Spleen (tissue), 11 donors: ENCODE results near the gene ABCG2. TPM values are rescaled to one million over a fixed set of nuclear protein-coding genes. Genes with fewer than 3 reads are reported as not detected.

Experiments used
- DNase-seq: peaks from one replicate; pipeline ENCODE4 v3.0.0-alpha.2; 2020
- H3K27ac ChIP-seq, 8 donors: fragments of 200-600 bp; sonication (generic) in 7 of 8; 1 replicate in 4 of 8; 2 replicates in 4 of 8; pipeline versions ENCODE4 v1.5.0 to v1.8.0; 2016 to 2021; ENCODE audit warnings: inconsistent platforms in 4 of 8, mild to moderate bottlenecking in 4 of 8, moderate library complexity in 1 of 8
- H3K27me3 ChIP-seq, 7 donors: fragments of 200-600 bp; sonication (generic) in 6 of 7; replicated peaks in 1 of 7; 1 replicate in 4 of 7; 2 replicates in 3 of 7; pipeline versions ENCODE4 v1.5.0 to v1.8.0; 2016 to 2021; ENCODE audit warnings: inconsistent platforms in 3 of 7, mild to moderate bottlenecking in 1 of 7
- H3K36me3 ChIP-seq, 6 donors: fragments of 200-600 bp; sonication (generic) in 5 of 6; 1 replicate in 4 of 6; 2 replicates in 2 of 6; pipeline versions ENCODE4 v1.5.0 to v1.8.0; 2016 to 2021; ENCODE audit warnings: inconsistent platforms in 2 of 6
- H3K4me1 ChIP-seq, 6 donors: fragments of 200-600 bp; sonication (generic) in 5 of 6; 1 replicate in 3 of 6; 2 replicates in 3 of 6; pipeline versions ENCODE4 v1.5.0 to v1.8.0; 2016 to 2021; ENCODE audit warnings: inconsistent platforms in 3 of 6
- H3K4me3 ChIP-seq, 8 donors: fragments of 200-600 bp; sonication (generic) in 7 of 8; 1 replicate in 4 of 8; 2 replicates in 4 of 8; pipeline versions ENCODE4 v1.5.0 to v1.8.0; 2016 to 2021; ENCODE audit warnings: inconsistent platforms in 4 of 8, mild to moderate bottlenecking in 4 of 8, moderate library complexity in 2 of 8
- H3K9me3 ChIP-seq, 8 donors: fragments of 200-600 bp; sonication (generic) in 7 of 8; 1 replicate in 4 of 8; 2 replicates in 4 of 8; pipeline versions ENCODE4 v1.5.0 to v1.8.0; 2016 to 2021; ENCODE audit warnings: inconsistent platforms in 4 of 8
- POLR2A ChIP-seq, 3 donors: fragments of 450-650 bp; IDR thresholded peaks; one replicate each; pipeline ENCODE4 v1.5.1; 2017; ENCODE audit warnings: antibody characterized with exemption in 3 of 3, mild to moderate bottlenecking in 1 of 3
- POLR2AphosphoS5 ChIP-seq, 3 donors: sonication (generic); formaldehyde crosslinking; IDR thresholded peaks; one replicate each; pipeline ENCODE4 v1.5.1; 2017; ENCODE audit warnings: antibody characterized with exemption in 3 of 3
- WGBS, 5 donors: extraction: QIAGEN DNeasy Blood & Tissue Kit in 3 of 5; methylation state at CpG; one replicate each; pipeline versions ENCODE4 v1.1.5 to v1.1.7; 2013 to 2018; 5-methylcytosine and 5-hydroxymethylcytosine counted together
- intact Hi-C: fragments of 100-400 bp; cut with DNase I; formaldehyde crosslinking; loops from one replicate; pipeline ENCODE4 v1.15.0; 2023; ENCODE audit warnings: low total_unique reads
- polyA plus RNA-seq, 3 donors: library from polyadenylated mRNA; stranded (reverse); fragments of 200-250 nt; gene quantifications; one replicate each; pipeline ENCODE4 v1.2.1, GENCODE V29; 2013
- total RNA-seq, 7 donors: library from RNA; depleted of rRNA in 3 of 7; stranded (reverse); fragments of >200 nt in 3 of 7; fragmentation: NEBNext Ultra II Directional in 4 of 7; extraction: Animal tissue kit (Norgen Biotek cat#: 25700) in 4 of 7; gene quantifications; one replicate each; pipeline versions ENCODE4 v1.1.0 to v1.2.1, GENCODE V29; 2016 to 2021
- TF ChIP-seq, protein P1 (sequence below), 11 experiments: fragments of 200-600 bp in 7 of 11; fragments of 450-650 bp in 4 of 11; sonication (generic) in 4 of 11; IDR thresholded peaks in 8 of 11; conservative IDR thresholded peaks in 3 of 11; 1 replicate in 7 of 11; 2 replicates in 4 of 11; pipeline versions ENCODE4 v1.4.0 to v1.8.0; 2016 to 2021; ENCODE audit warnings: antibody characterized with exemption in 11 of 11, inconsistent platforms in 4 of 11, mild to moderate bottlenecking in 1 of 11
- donor health status: healthy with polysubstance abuse.
- donor health status: DM: no; HTN: no; CAD: no; lungs with moderate emphysema.
- donor health status: DM: no; HTN: no; CAD: no.
- donor health status: Bipolar disorder and iron deficiency.
- donor health status: healthy.
- donor health status: DM: no; HTN: no; CAD: no.
- donor health status: DM: yes; HTN: yes; CAD: no.

The ABCG2 gene
- total and polyA plus RNA-seq, 10 donors: 0.12 to 3.0 (median 1.4) TPM

DNA sequence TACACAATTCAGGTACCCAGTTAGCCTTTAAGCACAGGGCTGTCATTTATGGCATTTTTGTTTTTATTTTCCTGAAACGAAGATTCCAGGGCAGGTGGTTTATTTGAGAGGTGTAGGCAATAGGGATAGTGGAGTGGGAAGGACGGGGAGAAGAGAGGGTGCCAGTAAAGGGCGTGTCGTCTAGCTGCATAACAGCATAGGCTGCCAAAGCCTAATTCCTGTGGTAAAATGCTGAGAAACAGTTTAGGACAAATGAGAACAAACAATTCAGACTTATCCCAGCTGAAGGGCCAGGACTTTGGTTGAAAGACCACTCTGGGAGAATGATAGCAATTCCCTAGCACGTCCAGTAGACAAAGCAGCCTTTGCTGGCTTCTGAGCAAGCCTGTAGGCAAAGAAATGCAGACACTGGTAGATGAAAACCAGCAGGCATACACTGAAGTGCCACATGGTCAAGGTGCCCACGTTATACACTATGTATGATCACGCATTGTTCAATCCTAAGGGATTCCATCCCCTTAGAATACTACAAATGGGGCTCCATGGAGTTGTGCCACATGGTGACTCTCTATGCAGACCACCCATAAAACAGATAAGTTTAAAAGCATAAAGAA is 80.4 kb downstream of the ABCG2 start:
- Histone ChIP-seq H3K36me3 (peaks cover 0 to 56% (median 19%) of the 10 kb centered on the region in 6 donors), H3K27ac (no peak overlapping the region), H3K4me1 (no peaks in the 10 kb centered on the region), H3K27me3 (no peaks in the 10 kb centered on the region), H3K9me3 (no peaks in the 10 kb centered on the region), H3K4me3 (no peak overlapping the region)
- intact Hi-C loops: no loop called here
- 92 to 96% (median 95%) methylated on average over 7 of the region's 7 CpGs for WGBS, 5 donors
- DNase-seq: no peak
- no peak for TF ChIP-seq POLR2AphosphoS5 (IDR thresholded peaks at IDR 0.05)
- no peak for TF ChIP-seq POLR2A (IDR thresholded peaks at IDR 0.05)
- TF ChIP-seq, protein P1, sequence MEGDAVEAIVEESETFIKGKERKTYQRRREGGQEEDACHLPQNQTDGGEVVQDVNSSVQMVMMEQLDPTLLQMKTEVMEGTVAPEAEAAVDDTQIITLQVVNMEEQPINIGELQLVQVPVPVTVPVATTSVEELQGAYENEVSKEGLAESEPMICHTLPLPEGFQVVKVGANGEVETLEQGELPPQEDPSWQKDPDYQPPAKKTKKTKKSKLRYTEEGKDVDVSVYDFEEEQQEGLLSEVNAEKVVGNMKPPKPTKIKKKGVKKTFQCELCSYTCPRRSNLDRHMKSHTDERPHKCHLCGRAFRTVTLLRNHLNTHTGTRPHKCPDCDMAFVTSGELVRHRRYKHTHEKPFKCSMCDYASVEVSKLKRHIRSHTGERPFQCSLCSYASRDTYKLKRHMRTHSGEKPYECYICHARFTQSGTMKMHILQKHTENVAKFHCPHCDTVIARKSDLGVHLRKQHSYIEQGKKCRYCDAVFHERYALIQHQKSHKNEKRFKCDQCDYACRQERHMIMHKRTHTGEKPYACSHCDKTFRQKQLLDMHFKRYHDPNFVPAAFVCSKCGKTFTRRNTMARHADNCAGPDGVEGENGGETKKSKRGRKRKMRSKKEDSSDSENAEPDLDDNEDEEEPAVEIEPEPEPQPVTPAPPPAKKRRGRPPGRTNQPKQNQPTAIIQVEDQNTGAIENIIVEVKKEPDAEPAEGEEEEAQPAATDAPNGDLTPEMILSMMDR (IDR thresholded peaks at IDR 0.05 in 8 of 11, conservative IDR thresholded peaks at IDR 0.05 in 3 of 11): no peak

DNA sequence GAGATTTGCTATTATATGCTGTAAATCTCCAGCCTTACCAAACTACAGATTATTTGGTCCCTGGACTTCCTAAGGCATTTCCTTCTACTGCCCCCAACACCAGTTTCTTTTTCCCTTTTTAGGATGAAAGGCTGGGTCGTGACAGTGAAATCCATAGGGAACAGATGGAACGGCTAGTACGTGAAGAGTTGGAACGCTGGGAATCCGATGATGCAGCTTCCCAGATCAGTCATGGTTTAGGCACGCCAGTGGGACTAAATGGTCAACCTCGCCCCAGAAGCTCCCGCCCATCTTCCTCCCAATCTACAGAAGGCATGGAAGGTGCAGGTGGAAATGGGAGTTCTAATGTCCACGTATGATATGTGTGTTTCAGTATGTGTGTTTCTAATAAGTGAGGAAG is 83.1 kb downstream of the ABCG2 start:
- Histone ChIP-seq H3K27ac (no peak overlapping the region), H3K9me3 (peaks cover 0 to 20% (median 14%) of the 10 kb centered on the region in 8 donors), H3K4me3 (no peak overlapping the region), H3K4me1 (no peaks in the 10 kb centered on the region), H3K36me3 (peaks cover 0 to 83% (median 37%) of the 10 kb centered on the region in 6 donors), H3K27me3 (no peaks in the 10 kb centered on the region)
- WGBS, 5 donors: 95 to 97% (median 97%) methylated on average over 9 of the region's 9 CpGs
- TF ChIP-seq POLR2A (IDR thresholded peaks at IDR 0.05) (no peak), POLR2AphosphoS5 (IDR thresholded peaks at IDR 0.05) (no peak)
- TF ChIP-seq, protein P1 (IDR thresholded peaks at IDR 0.05 in 8 of 11, conservative IDR thresholded peaks at IDR 0.05 in 3 of 11): no peak
- intact Hi-C loops: no loop called here
- no peak for DNase-seq

DNA sequence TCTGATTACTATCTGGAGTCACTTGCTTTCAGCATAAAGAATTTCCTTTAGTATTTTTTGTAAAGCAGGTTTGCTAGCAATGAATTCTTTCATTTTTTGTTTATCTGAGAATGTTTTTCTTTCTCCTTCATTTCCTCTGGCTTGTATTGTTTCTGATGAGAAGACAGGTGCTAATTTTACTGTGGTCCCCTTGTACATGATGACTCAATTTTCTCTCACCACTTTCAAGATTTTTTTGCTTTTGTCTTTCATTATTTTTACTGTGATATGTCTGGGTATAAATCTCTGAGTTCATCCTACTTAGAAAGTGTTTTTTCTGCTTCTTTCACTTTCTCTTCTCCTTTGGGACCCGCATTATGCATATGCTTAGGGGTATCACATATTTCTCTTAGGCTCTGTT is 88.4 kb downstream of the ABCG2 start:
- Histone ChIP-seq H3K4me3 (no peak overlapping the region), H3K27me3 (no peaks in the 10 kb centered on the region), H3K4me1 (no peaks in the 10 kb centered on the region), H3K36me3 (peaks cover 0 to 100% (median 57%) of the 10 kb centered on the region in 6 donors), H3K27ac (no peak overlapping the region), H3K9me3 (peaks cover 3 to 37% (median 27%) of the 10 kb centered on the region in 8 donors)
- WGBS, 5 donors: 85 to 95% (median 91%) methylated on average over 1 of the region's 1 CpG
- intact Hi-C loops: no loop called here
- TF ChIP-seq POLR2A (IDR thresholded peaks at IDR 0.05): no peak
- TF ChIP-seq, protein P1 (IDR thresholded peaks at IDR 0.05 in 8 of 11, conservative IDR thresholded peaks at IDR 0.05 in 3 of 11): no peak
- no peak for TF ChIP-seq POLR2AphosphoS5 (IDR thresholded peaks at IDR 0.05)
- DNase-seq: no peak

DNA sequence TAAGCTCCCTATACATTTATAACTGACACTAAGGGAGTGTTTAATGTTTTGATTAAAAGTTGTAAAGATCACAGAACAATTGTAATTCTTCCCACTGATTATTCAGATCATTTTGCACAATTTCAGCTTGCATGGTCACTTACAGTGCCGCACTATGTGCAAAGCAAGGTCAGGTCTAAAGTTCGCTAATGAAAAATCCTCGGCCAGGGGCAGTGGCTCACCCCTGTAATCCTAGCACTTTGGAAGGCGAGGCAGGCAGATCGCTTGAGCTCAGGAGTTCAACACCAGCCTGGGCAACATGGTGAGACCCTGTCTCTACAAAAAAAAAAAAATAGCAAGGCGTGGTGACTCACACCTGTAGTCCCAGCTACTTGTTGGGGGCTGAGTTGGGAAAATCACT is 94.0 kb downstream of the ABCG2 start:
- Histone ChIP-seq H3K9me3 (peaks cover 0 to 16% (median 13%) of the 10 kb centered on the region in 8 donors), H3K27ac (no peak overlapping the region), H3K4me1 (peaks cover 0 to 6% (median 2%) of the 10 kb centered on the region in 6 donors), H3K4me3 (no peak overlapping the region), H3K27me3 (no peaks in the 10 kb centered on the region), H3K36me3 (peaks cover 0 to 69% (median 36%) of the 10 kb centered on the region in 6 donors)
- TF ChIP-seq POLR2A (IDR thresholded peaks at IDR 0.05): no peak
- TF ChIP-seq, protein P1 (IDR thresholded peaks at IDR 0.05 in 8 of 11, conservative IDR thresholded peaks at IDR 0.05 in 3 of 11): no peak
- TF ChIP-seq POLR2AphosphoS5 (IDR thresholded peaks at IDR 0.05): no peak
- WGBS, 5 donors: 78 to 96% (median 89%) methylated on average over 6 of the region's 6 CpGs
- intact Hi-C loops: no loop called here
- no peak for DNase-seq
